ENCODE data around the gene LPCAT3. TPM values are rescaled to one million over a fixed set of nuclear protein-coding genes. Genes with fewer than 3 reads are reported as not detected.

The LPCAT3 gene
- total RNA-seq, 1 donor from 2014 or later = 6.5 TPM

Small RNA genes within 50 kb of the gene (small RNA-seq; reads per million reads assigned to genes)
- gene AC006512.1 (not detected), gene MIR141 (0.15 reads per million), gene MIR200C (0.08 reads per million), gene RNU7-1 (not detected), gene SCARNA12 (1.6 reads per million, percentile 77 among the genes with 10 or more reads in this experiment)

Other genes with a start within 250 kb of the LPCAT3 start
- under 0.01 TPM for gene LAG3, start 246.0 kb downstream of the LPCAT3 start, total RNA-seq
- gene CD4, start 228.9 kb downstream of the LPCAT3 start, total RNA-seq = 2.0 TPM
- 81.1 TPM for gene GPR162, start 196.7 kb downstream of the LPCAT3 start, total RNA-seq
- gene P3H3, start 190.1 kb downstream of the LPCAT3 start, total RNA-seq = 11.0 TPM
- 1.2 TPM for gene GNB3, start 177.6 kb downstream of the LPCAT3 start, total RNA-seq
- gene CDCA3, start 167.2 kb downstream of the LPCAT3 start, total RNA-seq = 2.9 TPM
- 77.5 TPM for gene USP5, start 166.3 kb downstream of the LPCAT3 start, total RNA-seq
- gene TPI1, start 150.9 kb downstream of the LPCAT3 start, total RNA-seq = 293 TPM
- 1.6 TPM for gene SPSB2, start 145.2 kb downstream of the LPCAT3 start, total RNA-seq
- 6.5 TPM for gene LRRC23, start 113.7 kb downstream of the LPCAT3 start, total RNA-seq
- 169 TPM for gene ENO2, start 103.9 kb downstream of the LPCAT3 start, total RNA-seq
- 11.8 TPM for gene ATN1, start 90.5 kb downstream of the LPCAT3 start, total RNA-seq
- gene RNU7-1, start 74.7 kb downstream of the LPCAT3 start, total RNA-seq = not detected
- gene C12orf57, start 74.5 kb downstream of the LPCAT3 start, total RNA-seq = 322 TPM
- gene PTPN6, start 67.1 kb downstream of the LPCAT3 start, total RNA-seq = 1.6 TPM
- gene PHB2, start 47.8 kb downstream of the LPCAT3 start, total RNA-seq = 175 TPM
- 22.4 TPM for gene EMG1, start 47.6 kb downstream of the LPCAT3 start, total RNA-seq
- 6.5 TPM for gene C1S, start 42.2 kb upstream of the LPCAT3 start, total RNA-seq
- gene C1R, start 74.0 kb upstream of the LPCAT3 start, total RNA-seq = 3.7 TPM
- 2.0 TPM for gene C1RL, start 90.7 kb upstream of the LPCAT3 start, total RNA-seq
- gene RBP5, start 110.4 kb upstream of the LPCAT3 start, total RNA-seq = not detected
- gene CLSTN3, start 111.9 kb upstream of the LPCAT3 start, total RNA-seq = 75.0 TPM
- 71.7 TPM for gene PEX5, start 171.2 kb upstream of the LPCAT3 start, total RNA-seq

Data from frontal cortex (tissue), 1 donor.